OCI-LY7 (cell line): ENCODE measurements around the gene FAM170B. TPM values are rescaled to one million over a fixed set of nuclear protein-coding genes. Genes with fewer than 3 reads are reported as not detected.

Source experiments
- BruUV-seq: library from RNA; stranded (reverse); fragments of 400-500 nt; replicated peaks from 2 replicates; lab custom pipeline; 2021; lab: Mats Ljungman, UMichigan
- CTCF ChIA-PET: fragments of 300-600 bp; sonication (Branson Sonifier 250); formaldehyde crosslinking; loops from one replicate; lab custom pipeline; 2022; ENCODE audit warnings: antibody characterized with exemption; ENCODE audit not compliant: unreplicated experiment; lab: Charles Lee
- POLR2A ChIA-PET: fragments of 300-600 bp; sonication (Branson Sonifier 250); formaldehyde crosslinking; loops from one replicate; lab custom pipeline; 2022; ENCODE audit warnings: antibody characterized with exemption; lab: Charles Lee
- DNase-seq: peaks from one replicate; pipeline ENCODE4 v3.0.0-alpha.2; 2015; ENCODE audit warnings: low spot score
- H2AFZ ChIP-seq: fragments of 200-600 bp; sonication (generic), shearing (Covaris generic); 2 replicates; pipeline ENCODE4 v1.6.1; 2014; ENCODE audit warnings: mild to moderate bottlenecking, antibody characterized with exemption, low read length, moderate library complexity
- H3K27ac ChIP-seq: fragments of 200-600 bp; sonication (generic); 2 replicates; pipeline ENCODE4 v1.5.1; 2014; ENCODE audit warnings: mixed run types, low read depth, mild to moderate bottlenecking, moderate library complexity, low read length, inconsistent platforms; ENCODE audit not compliant: poor library complexity, severe bottlenecking
- H3K36me3 ChIP-seq: fragments of 200-600 bp; sonication (generic); 2 replicates; pipeline ENCODE4 v1.6.1; 2014; ENCODE audit warnings: mild to moderate bottlenecking, antibody characterized with exemption, low read length, moderate library complexity, mixed read lengths; ENCODE audit not compliant: insufficient read depth
- H3K4me1 ChIP-seq: fragments of 200-600 bp; sonication (generic); 2 replicates; pipeline ENCODE4 v1.5.1; 2014; ENCODE audit warnings: mild to moderate bottlenecking, low read length; ENCODE audit not compliant: insufficient read depth, poor library complexity, severe bottlenecking
- H3K4me2 ChIP-seq: fragments of 200-600 bp; sonication (generic); 2 replicates; pipeline ENCODE4 v1.6.1; 2014; ENCODE audit warnings: mild to moderate bottlenecking, low read length
- H3K4me3 ChIP-seq: fragments of 200-600 bp; sonication (generic); 2 replicates; pipeline ENCODE4 v1.5.1; 2014; ENCODE audit warnings: mild to moderate bottlenecking, low read depth, low read length; ENCODE audit not compliant: poor library complexity, severe bottlenecking
- H3K79me2 ChIP-seq: fragments of 200-600 bp; sonication (generic); 2 replicates; pipeline ENCODE4 v1.6.1; 2016; ENCODE audit warnings: low read depth, mild to moderate bottlenecking, low read length, moderate library complexity, mixed read lengths; ENCODE audit not compliant: insufficient read depth
- H3K9me2 ChIP-seq: fragments of 200-600 bp; sonication (generic); 2 replicates; pipeline ENCODE4 v1.6.1; 2016; ENCODE audit warnings: mild to moderate bottlenecking, low read length, mixed read lengths; ENCODE audit not compliant: insufficient read depth
- H3K9me3 ChIP-seq: fragments of 200-600 bp; sonication (generic); 2 replicates; pipeline ENCODE4 v1.6.1; 2014; ENCODE audit warnings: mild to moderate bottlenecking, mixed run types, low read length, mixed read lengths
- H4K20me1 ChIP-seq: fragments of 200-600 bp; sonication (generic); 2 replicates; pipeline ENCODE4 v1.6.1; 2014; ENCODE audit warnings: mild to moderate bottlenecking, antibody characterized with exemption, low read length, moderate library complexity, mixed read lengths; ENCODE audit not compliant: insufficient read depth
- EZH2phosphoT487 ChIP-seq: fragments of 200-600 bp; sonication (generic); IDR thresholded peaks from 2 replicates; pipeline ENCODE4 v1.6.1; 2018; ENCODE audit warnings: low read depth, borderline replicate concordance, mild to moderate bottlenecking, mixed run types, antibody characterized with exemption, low read length, moderate library complexity, mixed read lengths
- intact Hi-C: fragments of 100-400 bp; cut with micrococcal nuclease; formaldehyde crosslinking; loops from one replicate; pipeline ENCODE4 v1.10.0; 2022; ENCODE audit not compliant: unreplicated experiment
- total RNA-seq, 2 experiments: library from RNA; depleted of rRNA in 1 of 2; stranded (reverse); fragments of >200 nt in 1 of 2; shearing (Covaris generic) in 1 of 2; gene quantifications; 2 replicates each; pipeline ENCODE4 v1.2.3, GENCODE V29; 2014 to 2022
- TF ChIP-seq, protein P1 (sequence below): fragments of 200-600 bp; sonication (generic); conservative IDR thresholded peaks from 2 replicates; pipeline ENCODE4 v1.5.1; 2014; ENCODE audit warnings: mild to moderate bottlenecking, antibody characterized with exemption, low read length, moderate library complexity, mixed read lengths

FAM170B gene
- total RNA-seq, 2 experiments from 2014 or later, result 0.23 to 0.38 TPM

GRCh38 chr10:49162761-49163310, 29.0 kb upstream of the FAM170B start:
- no peaks in the 10 kb centered on the region for H3K9me3 ChIP-seq
- no peaks in the 10 kb centered on the region for H3K79me2 ChIP-seq
- H3K4me3 ChIP-seq, result no peak overlapping the region
- H2AFZ ChIP-seq, result no peak overlapping the region
- no peaks in the 10 kb centered on the region for H3K36me3 ChIP-seq
- intact Hi-C loops, result loop anchor here (5.0 kb wide), 1 partner anchor 86 kb away; no protein-coding TSS in a partner anchor
- H3K9me2 ChIP-seq, result no peaks in the 10 kb centered on the region
- no peak overlapping the region for H3K27ac ChIP-seq
- H3K4me2 ChIP-seq, result no peak overlapping the region
- peaks cover 15% of the 10 kb centered on the region for H3K4me1 ChIP-seq
- no peak for TF ChIP-seq EZH2phosphoT487
- TF ChIP-seq, protein P1, sequence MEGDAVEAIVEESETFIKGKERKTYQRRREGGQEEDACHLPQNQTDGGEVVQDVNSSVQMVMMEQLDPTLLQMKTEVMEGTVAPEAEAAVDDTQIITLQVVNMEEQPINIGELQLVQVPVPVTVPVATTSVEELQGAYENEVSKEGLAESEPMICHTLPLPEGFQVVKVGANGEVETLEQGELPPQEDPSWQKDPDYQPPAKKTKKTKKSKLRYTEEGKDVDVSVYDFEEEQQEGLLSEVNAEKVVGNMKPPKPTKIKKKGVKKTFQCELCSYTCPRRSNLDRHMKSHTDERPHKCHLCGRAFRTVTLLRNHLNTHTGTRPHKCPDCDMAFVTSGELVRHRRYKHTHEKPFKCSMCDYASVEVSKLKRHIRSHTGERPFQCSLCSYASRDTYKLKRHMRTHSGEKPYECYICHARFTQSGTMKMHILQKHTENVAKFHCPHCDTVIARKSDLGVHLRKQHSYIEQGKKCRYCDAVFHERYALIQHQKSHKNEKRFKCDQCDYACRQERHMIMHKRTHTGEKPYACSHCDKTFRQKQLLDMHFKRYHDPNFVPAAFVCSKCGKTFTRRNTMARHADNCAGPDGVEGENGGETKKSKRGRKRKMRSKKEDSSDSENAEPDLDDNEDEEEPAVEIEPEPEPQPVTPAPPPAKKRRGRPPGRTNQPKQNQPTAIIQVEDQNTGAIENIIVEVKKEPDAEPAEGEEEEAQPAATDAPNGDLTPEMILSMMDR, result no peak
- CTCF ChIA-PET, result interaction anchor here (1.9 kb wide), 1 partner anchor 505 kb away, joined by 4 read pairs; no protein-coding TSS in a partner anchor
- BruUV-seq, result no TSS peak
- POLR2A ChIA-PET, result interaction anchor here (0.5 to 1.1 kb wide), 4 partner anchors 12 to 424 kb away, joined by 3 to 6 read pairs (median 3); no protein-coding TSS in a partner anchor
- H4K20me1 ChIP-seq, result no peaks in the 10 kb centered on the region
- no peak for DNase-seq

- Histone ChIP-seq H3K4me2 (no peak overlapping the region), H3K4me1 (peaks cover 15% of the 10 kb centered on the region), H3K9me2 (no peaks in the 10 kb centered on the region), H3K27ac (no peak overlapping the region), H4K20me1 (no peaks in the 10 kb centered on the region), H3K79me2 (no peaks in the 10 kb centered on the region), H3K4me3 (no peak overlapping the region), H3K36me3 (no peaks in the 10 kb centered on the region), H3K9me3 (no peaks in the 10 kb centered on the region), H2AFZ (no peak overlapping the region)
- no TSS peak for BruUV-seq
- no peak for TF ChIP-seq EZH2phosphoT487
- TF ChIP-seq, protein P1, result no peak
- POLR2A ChIA-PET, result interaction anchor here (0.6 to 1.1 kb wide), 6 partner anchors 9 to 423 kb away, joined by 3 to 5 read pairs (median 3); no protein-coding TSS in a partner anchor
- CTCF ChIA-PET, result interaction anchor here (1.3 to 1.9 kb wide), 2 partner anchors 109 to 504 kb away, joined by 4 read pairs; no protein-coding TSS in a partner anchor
- intact Hi-C loops, result loop anchor here (5.0 kb wide), 1 partner anchor 85 kb away; no protein-coding TSS in a partner anchor
- DNase-seq, result no peak
Measured at GRCh38 chr10:49162063-49162462, 28.2 kb upstream of the FAM170B start.
